Measurements from ENCODE around the gene CYP26C1.

CYP26C1 gene

GRCh38 chr10:93060887-93061593 lies 442 bp downstream of the CYP26C1 start:
- DNase-seq (ENCODE audit: insufficient read length, low spot score) (no peak), FAIRE-seq (no peak)
- TF ChIP-seq CTCF (IDR thresholded peaks at IDR 0.05; ENCODE audit: insufficient read depth, missing control alignments), result no peak

- FAIRE-seq, result no peak
- TF ChIP-seq CTCF (IDR thresholded peaks at IDR 0.05; ENCODE audit: insufficient read depth, missing control alignments), result no peak
- no peak for DNase-seq (ENCODE audit: insufficient read length, low spot score)
These were observed 1.3 kb downstream of the CYP26C1 start for GRCh38 chr10:93061594-93062513.

DNA sequence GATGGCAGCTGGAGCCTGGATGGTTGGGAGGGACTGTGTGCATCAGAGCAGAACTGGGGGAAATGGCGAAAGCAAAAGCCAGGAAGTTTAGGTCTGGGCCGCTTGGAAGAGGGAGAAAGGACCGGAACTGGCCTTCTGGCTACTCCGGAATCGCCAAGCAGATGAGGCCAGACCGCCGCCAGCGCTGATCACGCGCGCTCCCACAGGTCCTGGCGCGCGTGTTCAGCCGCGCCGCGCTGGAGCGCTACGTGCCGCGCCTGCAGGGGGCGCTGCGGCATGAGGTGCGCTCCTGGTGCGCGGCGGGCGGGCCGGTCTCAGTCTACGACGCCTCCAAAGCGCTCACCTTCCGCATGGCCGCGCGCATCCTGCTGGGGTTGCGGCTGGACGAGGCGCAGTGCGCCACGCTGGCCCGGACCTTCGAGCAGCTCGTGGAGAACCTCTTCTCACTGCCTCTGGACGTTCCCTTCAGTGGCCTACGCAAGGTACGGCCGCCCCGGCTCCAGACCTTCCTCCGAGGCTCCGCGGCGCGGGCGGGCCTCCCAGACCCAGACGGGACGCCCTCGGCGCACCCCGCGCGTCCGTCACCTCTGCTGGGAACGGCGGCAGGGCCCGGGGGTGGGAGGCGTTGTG lies 2.0 kb downstream of the CYP26C1 start:
- TF ChIP-seq CTCF (IDR thresholded peaks at IDR 0.05; ENCODE audit: insufficient read depth, missing control alignments), result peak; percentile 44
- DNase-seq (ENCODE audit: insufficient read length, low spot score) (no peak), FAIRE-seq (no peak)

DNA sequence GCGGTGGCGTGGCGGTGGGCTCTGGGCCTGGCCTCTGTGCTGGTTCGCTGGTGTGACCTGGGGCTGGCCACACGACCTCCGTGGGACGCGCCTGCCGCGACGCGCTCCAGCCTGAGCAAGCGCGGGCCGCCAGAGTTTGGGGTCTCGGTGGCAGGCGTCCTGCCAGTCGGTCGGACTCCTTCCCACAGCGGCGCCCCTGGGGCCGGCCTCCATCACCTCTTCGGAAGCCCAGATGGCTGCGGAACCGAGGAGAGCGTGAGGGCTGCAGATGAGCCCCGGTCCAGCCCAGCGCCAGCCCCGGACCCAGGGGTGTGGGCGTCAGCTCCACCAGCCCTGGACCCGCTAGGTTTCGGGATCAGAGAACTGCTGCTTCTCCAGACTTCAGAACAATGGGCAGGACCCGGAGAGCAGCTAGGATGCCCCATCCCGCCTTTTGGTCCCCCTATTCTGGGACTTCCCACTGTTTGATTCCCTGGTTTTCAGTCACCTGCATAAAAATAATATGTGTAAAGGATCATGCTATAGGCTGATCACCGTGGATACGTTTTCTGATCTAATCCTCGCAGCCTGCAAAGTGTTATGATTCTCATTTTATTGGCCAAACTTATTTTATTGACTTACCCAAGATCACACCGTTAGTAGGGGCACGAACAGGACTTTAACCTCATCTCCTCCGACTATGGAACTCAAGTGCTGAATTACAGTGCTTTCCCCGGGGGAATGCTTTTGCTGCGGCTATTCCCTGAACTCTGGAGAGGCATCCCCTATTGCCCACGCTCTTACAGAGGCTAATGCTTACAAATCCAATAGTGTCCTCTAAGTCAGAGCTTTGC lies 2.8 kb downstream of the CYP26C1 start:
- TF ChIP-seq CTCF (IDR thresholded peaks at IDR 0.05; ENCODE audit: insufficient read depth, missing control alignments), result no peak
- FAIRE-seq (no peak), DNase-seq (ENCODE audit: insufficient read length, low spot score) (no peak)

GRCh38 chr10:93063977-93064660 lies 3.5 kb downstream of the CYP26C1 start:
- TF ChIP-seq CTCF (IDR thresholded peaks at IDR 0.05; ENCODE audit: insufficient read depth, missing control alignments), result no peak
- FAIRE-seq (no peak), DNase-seq (ENCODE audit: insufficient read length, low spot score) (no peak)

All from D721Med (cell line).